DOHH2 (cell line): Measurements from ENCODE around the gene NR5A2.

Experiments used
- CTCF ChIP-seq: fragments of 200-600 bp; sonication (generic); IDR thresholded peaks from one replicate; pipeline ENCODE4 v1.5.1; 2014; ENCODE audit warnings: antibody characterized with exemption, mild to moderate bottlenecking, low read depth, low read length; ENCODE audit not compliant: poor library complexity, severe bottlenecking
- EZH2phosphoT487 ChIP-seq: fragments of 200-600 bp; sonication (generic); IDR thresholded peaks from 2 replicates; pipeline ENCODE4 v1.6.1; 2017; ENCODE audit warnings: borderline replicate concordance, mild to moderate bottlenecking, antibody characterized with exemption, low read length, moderate library complexity, mixed read lengths

GRCh38 chr1:200178340-200178739 lies 150.8 kb downstream of the NR5A2 start:
- TF ChIP-seq CTCF (no peak), EZH2phosphoT487 (no peak)
